Psoas muscle (tissue), 8 donors: ENCODE data around the gene LCE2B. TPM values are rescaled to one million over a fixed set of nuclear protein-coding genes. Genes with fewer than 3 reads are reported as not detected.
"Not testable (repeated sequence)": the region's sequence is repeated elsewhere in the genome, so short reads cannot be mapped to it uniquely, and the experiment has no call there.

Experiments
- ATAC-seq, 4 donors: fragments of 200-7000 bp; cut with Tn5 transposase; one replicate each; pipeline ENCODE4 v1.9.1; 2020; ENCODE audit warnings: moderate library complexity in 3 of 4, mild to moderate bottlenecking in 2 of 4
- DNase-seq, 2 donors: peaks; one replicate each; pipeline ENCODE4 v3.0.0-alpha.2; 2020
- H3K27ac ChIP-seq: fragments of 200-600 bp; one replicate; pipeline ENCODE4 v1.8.0; 2022
- H3K27me3 ChIP-seq, 3 donors: fragments of 200-600 bp in 1 of 3; one replicate each; pipeline versions ENCODE4 v1.6.1 to v1.8.0; 2013 to 2022; ENCODE audit warnings: low read length in 2 of 3, mild to moderate bottlenecking in 2 of 3, moderate library complexity in 1 of 3; ENCODE audit not compliant: insufficient read depth in 3 of 3
- H3K36me3 ChIP-seq, 2 donors: fragments of 200-600 bp in 1 of 2; one replicate each; pipeline versions ENCODE4 v1.6.1 to v1.8.0; 2013 to 2022; ENCODE audit warnings: low read depth in 1 of 2, mild to moderate bottlenecking in 1 of 2, moderate library complexity in 1 of 2; ENCODE audit not compliant: insufficient read depth in 1 of 2
- H3K4me1 ChIP-seq: fragments of 200-600 bp; one replicate; pipeline ENCODE4 v1.8.0; 2022
- H3K4me3 ChIP-seq: fragments of 200-600 bp; one replicate; pipeline ENCODE4 v1.8.0; 2022; ENCODE audit warnings: mild to moderate bottlenecking
- H3K9me3 ChIP-seq: fragments of 200-600 bp; one replicate; pipeline ENCODE4 v1.8.0; 2022
- CTCF ChIP-seq: fragments of 200-600 bp; IDR thresholded peaks from one replicate; pipeline ENCODE4 v1.8.0; 2022; ENCODE audit warnings: antibody characterized with exemption
- WGBS, 3 donors: extraction: QIAGEN DNeasy Blood & Tissue Kit; methylation state at CpG; one replicate each; pipeline versions ENCODE4 v1.1.6 to v1.1.7; 2013; 5-methylcytosine and 5-hydroxymethylcytosine counted together
- intact Hi-C, 2 donors: fragments of 100-400 bp; cut with DNase I; formaldehyde crosslinking; loops; one replicate each; pipeline versions ENCODE4 v1.11.0 to v1.14.2; 2022
- polyA plus RNA-seq, 3 donors: library from polyadenylated mRNA; stranded (reverse); fragments of 200-250 nt; gene quantifications; one replicate each; pipeline ENCODE4 v1.2.3, GENCODE V29; 2013
- total RNA-seq, 4 donors: library from RNA; stranded (reverse); fragmentation: NEBNext Ultra II Directional in 2 of 4; extraction: Animal tissue kit (Norgen Biotek cat#: 25700) in 2 of 4; gene quantifications; one replicate each; pipeline versions ENCODE4 v1.2.1 to v1.2.4, GENCODE V29; 2021 to 2023
- donor health status: healthy with polysubstance abuse.
- donor health status: DM: no; HTN: no; CAD: no; lungs with moderate emphysema.
- donor health status: Bipolar disorder and iron deficiency.
- donor health status: healthy.
- donor health status: DM: yes; HTN: yes; CAD: no.
- donor health status: DM: no; HTN: no; CAD: no.
- donor health status: DM: no; HTN: no; CAD: no.
- donor health status: DM: yes; HTN: yes; CAD: no.

The LCE2B gene
- total and polyA plus RNA-seq, 7 donors: not detected

- no peak for DNase-seq
- Histone ChIP-seq H3K27ac (no peak overlapping the region), H3K4me1 (no peaks in the 10 kb centered on the region), H3K4me3 (no peak overlapping the region), H3K36me3 (no peaks in the 10 kb centered on the region), H3K27me3 (peaks cover 0 to 3% (median 0%) of the 10 kb centered on the region in 3 donors), H3K9me3 (no peaks in the 10 kb centered on the region)
- ATAC-seq: no peak
- 29 to 32% (median 31%) methylated on average over 10 of the region's 10 CpGs for WGBS, 3 donors
- peak; percentile 21 for TF ChIP-seq CTCF
- intact Hi-C loops: no loop called here
Measured at GRCh38 chr1:152654110-152654509, 31.8 kb upstream of the LCE2B start.

DNA sequence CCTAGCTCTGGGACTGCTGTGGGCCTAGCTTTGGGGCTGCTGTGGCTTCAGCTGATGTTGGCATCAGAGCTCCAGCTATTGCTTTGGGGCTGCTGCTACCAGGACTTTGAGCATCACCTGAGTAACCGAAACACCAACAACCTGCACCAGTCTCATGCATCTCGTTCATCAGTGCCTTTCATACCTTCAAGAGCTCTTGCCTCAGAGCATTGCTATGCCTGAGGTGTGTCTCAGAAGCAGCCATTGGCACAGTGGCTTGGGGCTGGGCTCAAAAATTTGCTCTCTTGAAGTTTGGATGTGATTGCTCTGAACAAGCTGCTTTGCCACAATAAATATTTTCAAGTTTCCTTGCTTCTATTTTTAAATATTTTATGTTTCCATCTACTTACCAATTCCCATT, 29.5 kb upstream of the LCE2B start:
- DNase-seq (no peak), ATAC-seq (no peak)
- Histone ChIP-seq H3K9me3 (no peaks in the 10 kb centered on the region), H3K27ac (no peak overlapping the region), H3K36me3 (no peaks in the 10 kb centered on the region), H3K4me1 (no peaks in the 10 kb centered on the region), H3K4me3 (no peak overlapping the region), H3K27me3 (peaks cover 0 to 3% (median 0%) of the 10 kb centered on the region in 3 donors)
- 62 to 77% (median 66%) methylated on average over 2 of the region's 2 CpGs for WGBS, 3 donors
- intact Hi-C loops: no loop called here
- TF ChIP-seq CTCF: no peak

- Histone ChIP-seq H3K4me1 (no peaks in the 10 kb centered on the region), H3K9me3 (no peaks in the 10 kb centered on the region), H3K27me3 (no peaks in the 10 kb centered on the region), H3K27ac (no peak overlapping the region), H3K36me3 (no peaks in the 10 kb centered on the region), H3K4me3 (no peak overlapping the region)
- no peak for TF ChIP-seq CTCF
- DNase-seq (no peak), ATAC-seq (no peak)
- WGBS, 3 donors: 85 to 92% (median 91%) methylated on average over 4 of the region's 4 CpGs
- intact Hi-C loops: no loop called here
Measured at GRCh38 chr1:152657677-152658076, 28.2 kb upstream of the LCE2B start.

- TF ChIP-seq CTCF: no peak
- no peaks in the 10 kb centered on the region for H3K9me3 ChIP-seq
- H3K27ac ChIP-seq: no peak overlapping the region
- DNase-seq: no peak
- intact Hi-C loops: no loop called here
- no peaks in the 10 kb centered on the region for H3K27me3 ChIP-seq
- ATAC-seq: no peak
- no peaks in the 10 kb centered on the region for H3K4me1 ChIP-seq
- 88 to 97% (median 95%) methylated on average over 3 of the region's 3 CpGs for whole genome bisulfite sequencing, 3 donors
- no peaks in the 10 kb centered on the region for H3K36me3 ChIP-seq
- no peak overlapping the region for H3K4me3 ChIP-seq
Measured at GRCh38 chr1:152658649-152659048, 27.3 kb upstream of the LCE2B start.

DNA sequence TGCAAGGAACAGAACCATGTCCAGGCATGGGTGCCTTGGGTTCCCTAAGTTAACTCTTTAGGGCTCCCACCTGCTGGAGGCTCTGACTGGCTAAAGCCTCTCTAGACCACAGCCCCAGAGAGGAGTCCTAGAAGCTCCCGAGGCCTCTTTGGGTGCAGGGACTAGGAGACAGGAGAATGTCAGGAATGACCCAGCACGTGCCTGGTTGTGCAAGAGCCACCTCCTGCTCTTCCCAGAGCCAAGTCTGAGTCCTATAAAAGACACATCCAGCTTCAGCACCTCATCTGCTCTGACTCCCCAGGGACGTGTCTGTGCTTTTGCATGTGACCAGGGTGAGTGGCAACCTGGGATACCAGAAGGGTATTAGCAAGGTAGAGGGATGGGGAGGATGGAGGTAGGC, 22.8 kb upstream of the LCE2B start, which contains the start of gene LCE2D:
TSS of gene LCE2D (plus strand) at position 283 of the 400 bp plus-strand sequence. CDS start 726 bp downstream, outside the sequence.
- ATAC-seq (no peak), DNase-seq (no peak)
- no peak within 1 kb of the TSS for H3K27ac ChIP-seq
- TF ChIP-seq CTCF: no peak
- no peak within 1 kb of the TSS for H3K4me3 ChIP-seq
- H3K36me3 ChIP-seq: no peaks in the 10 kb centered on the region
- no peaks in the 10 kb centered on the region for H3K27me3 ChIP-seq
- no peaks in the 10 kb centered on the region for H3K9me3 ChIP-seq
- 56 to 75% (median 63%) methylated on average over 3 of the region's 3 CpGs for WGBS, 3 donors
- no peaks in the 10 kb centered on the region for H3K4me1 ChIP-seq
- intact Hi-C loops: no loop called here

DNA sequence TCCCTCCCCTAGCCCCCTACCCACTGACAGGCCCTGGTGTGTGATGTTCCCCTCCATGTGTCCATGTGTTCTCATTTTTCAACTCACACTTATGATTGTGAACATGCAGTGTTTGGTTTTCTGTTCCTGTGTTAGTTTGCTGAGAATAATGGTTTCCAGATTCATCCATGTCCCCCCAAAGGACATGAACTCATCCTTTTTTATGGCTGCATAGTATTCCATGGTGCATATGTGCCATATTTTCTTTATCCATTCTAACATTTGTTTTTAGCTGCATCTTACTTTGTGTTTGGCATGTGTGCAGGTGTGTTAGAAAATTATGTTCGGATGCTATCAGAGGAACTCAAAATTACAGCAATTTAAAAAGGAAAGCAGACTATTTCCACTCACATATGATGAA, 19.8 kb upstream of the LCE2B start:
- intact Hi-C loops, DNase-seq, H3K9me3 ChIP-seq, H3K27ac ChIP-seq, H3K4me3 ChIP-seq, H3K4me1 ChIP-seq, ATAC-seq, H3K27me3 ChIP-seq, H3K36me3 ChIP-seq: not testable (repeated sequence)
- 87 to 94% (median 90%) methylated on average over 1 of the region's 1 CpG for WGBS, 3 donors
